SK-N-MC (cell line): ENCODE measurements around the gene TOMM40.

Experiments
- EZH2 ChIP-seq: fragments of 200-600 bp; sonication (generic); IDR thresholded peaks from one replicate; pipeline ENCODE4 v1.6.1; 2017; ENCODE audit warnings: antibody characterized with exemption
- FOXP2 ChIP-seq: optimal IDR thresholded peaks from 2 replicates; pipeline ENCODE3; 2011; ENCODE audit warnings: mild to moderate bottlenecking, moderate library complexity; ENCODE audit not compliant: insufficient read depth; ENCODE audit errors: extremely low read length, control extremely low read depth
- POLR2AphosphoS5 ChIP-seq: IDR thresholded peaks from 2 replicates; pipeline ENCODE4 v1.6.1; 2012; ENCODE audit warnings: mild to moderate bottlenecking, low read depth, low read length, borderline replicate concordance

DNA sequence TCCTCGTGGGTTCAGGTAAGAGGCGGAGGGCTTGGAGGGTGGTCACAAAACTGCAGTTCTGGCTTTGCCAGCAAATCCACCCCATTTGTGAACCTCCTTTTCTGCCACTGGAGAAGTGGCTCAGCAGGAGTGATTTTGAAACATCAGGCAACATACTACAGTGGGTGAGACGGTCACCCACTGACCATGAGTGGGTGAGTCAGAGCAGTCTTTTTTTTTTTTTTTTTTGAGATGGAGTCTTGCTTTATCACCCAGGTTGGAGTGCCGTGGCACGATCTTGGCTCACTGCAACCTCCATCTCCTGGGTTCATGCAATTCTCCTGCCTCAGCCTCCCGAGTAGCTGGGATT is 3.0 kb downstream of the TOMM40 start:
- no peak for TF ChIP-seq EZH2
- TF ChIP-seq POLR2AphosphoS5, result no peak
- no peak for TF ChIP-seq FOXP2
